GM21367 (cell line): ENCODE data around the gene KAZN.

Source experiments
- ATAC-seq: cut with Tn5 transposase; IDR thresholded peaks from one replicate; pipeline ENCODE4 v1.9.1; 2021; ENCODE audit not compliant: unreplicated experiment

Gene KAZN

DNA sequence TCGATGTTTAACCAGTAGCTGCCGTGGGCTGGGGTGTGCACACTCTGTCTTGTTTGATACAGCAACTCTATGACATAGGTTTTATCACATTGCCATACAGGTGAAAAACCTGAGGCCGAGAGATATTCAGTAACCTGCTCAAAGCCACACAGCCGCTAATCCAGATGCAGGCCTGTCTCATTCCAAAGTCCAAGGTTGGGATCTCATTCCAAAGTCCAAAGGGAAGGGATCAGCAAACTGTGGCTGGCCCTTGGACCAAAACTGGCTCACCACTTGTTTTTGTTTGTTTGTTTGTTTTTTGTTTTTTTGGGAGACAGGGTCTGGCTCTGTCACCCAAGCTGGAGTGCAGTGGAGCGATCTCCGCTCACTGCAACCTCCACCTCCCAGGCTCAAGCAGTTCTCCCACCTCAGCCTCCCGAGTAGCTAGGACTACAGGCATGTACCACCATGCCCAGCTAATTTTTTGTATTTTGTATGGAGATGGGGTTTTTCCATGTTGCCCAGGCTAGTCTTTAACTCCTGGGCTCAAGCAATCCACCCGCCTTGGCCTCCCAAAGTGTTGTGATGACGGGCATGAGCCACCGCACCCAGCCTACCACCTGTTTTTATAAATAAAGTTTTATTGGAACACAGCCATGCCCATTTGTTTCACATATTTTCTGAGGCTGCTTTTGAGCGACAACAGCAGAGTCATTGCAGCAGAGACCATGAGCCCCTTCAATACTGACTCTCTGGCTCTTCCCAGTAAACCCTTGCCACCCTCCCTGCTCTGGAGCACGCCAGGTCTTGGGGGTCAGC lies 391.6 kb downstream of the KAZN start:
- ATAC-seq: no peak

DNA sequence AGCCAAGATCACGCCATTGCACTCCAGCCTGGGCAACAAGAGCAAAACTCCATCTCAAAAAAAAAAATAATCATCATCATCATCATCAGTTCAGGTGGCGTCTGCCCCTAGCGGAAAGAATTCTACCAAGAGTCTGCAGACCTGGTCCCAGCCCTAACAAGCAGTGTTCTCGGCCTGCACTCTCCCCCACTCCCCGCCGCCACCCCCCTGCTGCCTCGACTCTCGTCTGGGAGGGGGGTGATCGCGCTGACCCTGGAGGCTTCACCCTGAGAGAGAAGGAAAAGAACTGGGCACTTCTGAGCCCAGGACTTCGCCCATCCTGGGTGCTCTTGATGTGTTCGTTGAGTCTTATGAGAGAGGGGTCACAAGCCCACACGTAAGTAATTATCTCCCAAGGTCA lies 394.9 kb downstream of the KAZN start:
- ATAC-seq: no peak

DNA sequence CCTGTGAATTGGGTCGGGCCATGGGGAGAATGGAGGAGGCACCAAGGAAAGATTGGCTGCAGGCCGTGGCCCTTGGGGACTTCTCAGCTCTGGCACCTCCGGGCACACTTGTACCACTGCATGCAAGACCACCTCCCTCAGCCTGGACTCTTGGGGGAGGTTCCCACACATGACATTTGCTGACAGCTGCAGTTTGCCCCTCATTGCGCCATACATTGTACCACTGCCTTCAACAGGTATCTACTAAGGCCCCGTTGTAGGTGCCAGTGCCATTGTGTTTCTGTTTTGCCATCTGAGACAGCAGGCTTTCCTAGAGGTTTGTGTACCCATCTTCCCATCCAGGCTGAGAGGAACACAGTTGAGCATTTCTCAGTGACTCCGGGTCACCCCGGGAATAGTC lies 395.7 kb downstream of the KAZN start:
- no peak for ATAC-seq

DNA sequence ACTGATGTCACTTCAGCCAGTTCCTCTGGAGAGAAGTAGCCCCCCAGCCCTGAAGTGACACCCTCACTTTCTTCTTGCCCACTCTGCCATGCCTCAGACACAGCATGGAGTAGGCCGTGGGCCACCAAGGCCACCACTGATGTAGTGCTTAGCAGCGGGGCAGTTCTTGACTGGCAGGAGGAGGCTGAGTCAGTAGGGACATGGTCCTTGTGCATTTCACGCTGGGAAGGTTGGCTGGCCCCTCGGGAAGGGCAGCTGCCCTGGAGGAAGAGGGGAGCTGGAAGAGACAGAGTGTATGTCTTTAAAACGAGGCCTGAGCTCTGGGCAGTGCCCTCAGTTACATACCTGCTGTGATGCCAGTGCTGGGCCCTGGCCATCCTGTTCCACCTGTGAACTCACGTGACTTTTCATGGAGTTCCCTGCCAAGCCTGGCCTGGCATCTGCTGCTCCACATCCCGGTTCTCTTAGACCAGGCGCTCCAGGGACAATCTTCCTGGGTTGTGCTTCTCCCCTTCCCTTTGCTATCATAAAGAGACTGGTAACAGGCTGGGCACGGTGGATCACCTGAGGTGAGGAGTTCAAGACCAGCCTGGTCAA lies 396.5 kb downstream of the KAZN start:
- ATAC-seq: no peak

DNA sequence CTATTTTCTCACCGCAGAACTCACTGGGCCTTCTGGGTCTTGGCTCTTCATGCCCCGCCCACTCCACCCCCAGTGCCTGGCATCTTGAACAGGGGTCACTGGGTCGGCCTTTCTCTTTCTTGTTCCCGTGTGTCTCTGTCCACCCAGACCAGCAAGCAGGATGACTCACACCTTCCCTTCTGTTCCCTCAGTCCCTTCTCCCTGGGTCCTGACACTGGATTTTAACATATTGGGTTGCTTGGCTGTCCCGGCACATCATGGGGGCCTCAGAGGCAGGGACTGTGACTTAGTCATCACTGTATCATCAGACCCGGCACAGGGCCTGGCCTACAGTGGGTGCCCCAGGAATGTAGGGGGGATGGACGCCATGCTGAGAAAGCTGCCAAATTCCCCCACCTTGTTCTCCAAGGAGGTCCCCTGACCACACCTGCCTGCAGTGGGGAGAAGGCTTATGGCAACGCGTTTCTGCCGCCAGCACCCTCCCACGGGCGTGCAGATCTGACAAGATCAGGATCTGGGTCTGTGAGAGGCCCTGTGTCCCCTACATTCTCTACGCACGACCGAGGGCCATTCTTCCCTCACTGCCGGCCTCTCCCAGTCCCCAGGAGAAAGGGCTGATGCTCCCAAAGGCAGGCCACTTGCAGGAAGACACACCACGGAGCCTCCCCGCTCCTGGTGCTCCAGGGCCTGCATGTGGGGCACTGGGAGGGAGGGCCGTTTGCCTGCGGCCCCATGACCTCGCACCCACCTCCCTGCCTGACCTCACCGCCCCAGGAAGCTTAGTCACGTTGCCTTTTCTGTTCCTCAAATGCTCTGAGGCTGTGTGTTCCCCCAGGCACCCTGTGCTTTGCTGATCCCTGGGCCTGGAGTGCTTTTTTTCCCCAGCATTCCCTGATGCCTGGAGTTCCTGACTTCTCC lies 397.9 kb downstream of the KAZN start:
- no peak for ATAC-seq

DNA sequence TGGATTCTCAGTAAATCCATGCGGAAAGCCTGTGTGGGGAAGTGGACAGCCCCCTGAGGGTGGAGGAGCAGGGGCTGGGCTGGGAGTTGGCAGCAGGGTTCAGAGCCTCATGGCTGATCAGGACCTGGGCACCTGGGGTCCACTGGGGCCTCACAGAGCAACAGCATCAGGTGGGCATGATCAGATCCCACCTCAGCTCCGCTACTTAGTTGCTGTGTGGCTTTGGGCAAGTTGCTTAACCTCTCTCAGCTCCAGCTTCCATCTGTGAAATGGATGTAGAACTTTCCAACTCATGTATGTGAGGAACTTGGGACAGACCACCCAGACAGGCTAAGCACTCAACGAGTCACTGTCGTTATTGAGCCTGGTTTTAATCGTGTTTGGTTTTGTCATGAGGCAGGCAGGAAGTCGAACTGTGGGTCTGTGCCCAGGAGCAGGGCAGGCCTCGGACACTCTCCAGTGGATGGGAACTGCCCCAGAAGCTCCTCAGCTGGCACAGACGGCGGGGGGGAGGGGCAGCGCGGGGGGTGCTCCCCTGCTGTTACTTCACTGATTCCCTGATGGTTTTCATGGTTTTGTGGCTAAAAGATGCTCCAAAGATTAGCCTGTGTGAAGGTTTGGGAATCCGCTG lies 399.3 kb downstream of the KAZN start:
- no peak for ATAC-seq

DNA sequence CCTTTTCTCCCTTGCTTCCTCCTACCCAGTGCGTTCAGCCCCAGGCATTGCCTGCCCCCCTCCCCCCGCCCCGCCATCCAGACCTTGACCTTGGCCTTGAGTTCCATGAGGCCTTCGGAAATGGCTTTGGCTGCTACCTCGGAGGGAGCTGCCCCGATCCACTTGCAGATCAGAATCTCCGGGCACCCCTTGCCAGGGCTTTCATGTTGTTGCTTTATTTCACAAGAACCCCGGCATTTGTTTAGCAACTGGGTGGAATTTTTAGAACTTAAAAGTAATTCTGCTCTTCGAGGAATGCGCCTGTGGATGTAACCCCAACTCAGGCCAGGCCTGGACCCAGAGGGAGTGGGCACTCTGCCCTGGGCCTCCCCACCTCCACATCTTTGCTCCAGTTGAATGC lies 401.0 kb downstream of the KAZN start:
- ATAC-seq: no peak

DNA sequence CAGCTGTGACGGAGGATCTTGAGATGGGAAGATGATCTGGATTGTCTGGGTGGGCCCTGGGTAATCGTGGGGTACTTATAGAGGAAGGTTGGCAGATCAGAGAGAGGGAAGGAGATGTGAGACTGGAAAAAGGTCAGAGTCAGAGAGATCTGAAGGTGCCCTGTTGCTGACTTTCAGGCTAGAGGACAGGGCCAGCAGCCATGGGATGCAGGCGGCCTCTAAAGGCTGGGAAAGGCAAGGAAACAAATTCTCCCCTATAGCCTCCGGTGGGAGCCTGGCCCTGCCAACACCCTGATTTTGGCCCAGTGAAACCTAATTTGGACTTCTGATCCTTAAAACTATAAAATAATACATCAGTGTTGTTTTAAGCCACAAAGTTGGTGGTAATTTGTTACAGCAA lies 401.5 kb downstream of the KAZN start:
- no peak for ATAC-seq

DNA sequence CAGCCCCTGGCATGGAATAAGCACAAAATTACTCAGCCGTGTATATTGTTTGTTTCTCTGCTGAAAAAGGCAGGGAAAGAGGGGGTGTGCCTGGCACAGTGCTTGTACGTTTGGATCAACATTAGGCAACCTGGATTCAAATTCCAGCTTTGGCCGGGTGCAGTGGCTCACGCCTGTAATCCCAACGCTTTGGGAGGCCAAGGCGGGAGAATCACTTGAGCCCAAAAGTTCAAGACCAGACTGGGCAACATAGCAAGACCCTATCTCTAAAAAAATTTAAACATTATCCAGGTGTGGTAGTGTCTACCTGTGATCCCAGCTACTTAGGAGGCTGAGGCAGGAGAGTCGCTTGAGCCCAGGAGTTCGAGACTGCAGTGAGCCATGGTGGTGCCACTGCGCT lies 402.2 kb downstream of the KAZN start:
- no peak for ATAC-seq

DNA sequence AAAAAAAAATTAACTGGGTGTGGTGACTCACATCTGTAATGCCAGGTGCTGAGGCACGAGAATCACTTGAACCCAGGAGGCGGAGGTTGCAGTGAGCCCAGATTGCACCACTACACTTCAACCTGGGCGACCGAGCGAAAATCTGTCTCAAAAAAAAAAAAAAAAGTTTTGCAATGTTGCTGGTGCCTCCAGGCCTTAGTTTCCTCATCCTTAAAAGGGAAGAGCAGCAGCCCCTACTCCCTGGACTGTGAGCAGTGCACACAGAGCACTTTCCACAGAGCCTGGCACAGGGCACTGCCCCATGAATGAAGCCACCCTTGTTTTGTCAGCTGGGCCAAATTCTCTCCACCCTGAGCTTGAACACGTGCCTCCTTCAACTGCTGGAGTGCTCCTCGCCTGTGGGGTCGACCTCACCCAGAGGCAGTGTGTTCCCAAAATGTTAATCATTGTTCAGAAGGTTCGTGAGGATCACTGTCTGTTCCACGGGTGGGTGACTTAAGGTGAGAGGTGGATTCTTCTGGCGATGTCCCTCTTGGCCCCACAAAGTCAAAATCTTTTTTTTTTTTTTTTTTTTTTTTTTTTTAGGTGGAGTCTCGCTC lies 402.9 kb downstream of the KAZN start:
- ATAC-seq: no peak

DNA sequence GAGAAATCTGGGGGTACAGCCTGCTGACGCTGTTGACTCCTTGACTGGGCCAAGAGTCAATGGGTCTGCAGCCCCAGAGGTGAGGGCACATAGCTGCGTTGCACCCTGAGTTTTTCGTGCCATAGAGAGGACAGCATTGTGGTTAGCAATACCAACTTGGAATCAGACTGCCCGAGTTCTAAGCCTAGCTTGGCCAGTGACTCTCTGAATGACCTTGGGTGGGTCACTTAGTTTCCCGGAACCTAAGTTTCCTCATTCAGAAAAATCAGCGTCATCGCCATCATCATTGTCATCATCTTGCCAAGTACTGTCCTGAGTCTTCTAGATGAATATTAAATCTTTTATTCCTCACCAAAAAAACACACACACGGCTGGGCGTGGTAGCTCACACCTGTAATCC lies 403.8 kb downstream of the KAZN start:
- ATAC-seq: no peak

DNA sequence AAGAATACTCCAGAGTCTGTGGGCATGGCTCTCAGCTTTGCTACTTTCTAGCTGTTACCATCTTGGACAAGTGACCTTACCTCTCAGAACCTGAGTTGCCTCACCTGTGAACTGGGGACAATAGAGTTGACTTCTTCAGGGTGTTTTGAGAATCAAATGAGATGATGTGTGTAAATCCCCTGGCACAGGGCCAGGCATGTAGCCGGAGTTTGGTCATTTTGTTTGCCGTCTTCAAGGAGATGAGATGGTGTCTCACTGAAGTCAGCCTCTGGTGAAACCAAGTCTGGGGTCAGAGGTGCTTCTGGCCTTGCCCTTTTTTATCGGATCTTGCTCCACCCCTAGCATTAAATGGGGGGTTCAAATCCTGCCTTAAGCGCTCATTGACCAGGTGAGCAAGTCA lies 405.9 kb downstream of the KAZN start:
- no peak for ATAC-seq

DNA sequence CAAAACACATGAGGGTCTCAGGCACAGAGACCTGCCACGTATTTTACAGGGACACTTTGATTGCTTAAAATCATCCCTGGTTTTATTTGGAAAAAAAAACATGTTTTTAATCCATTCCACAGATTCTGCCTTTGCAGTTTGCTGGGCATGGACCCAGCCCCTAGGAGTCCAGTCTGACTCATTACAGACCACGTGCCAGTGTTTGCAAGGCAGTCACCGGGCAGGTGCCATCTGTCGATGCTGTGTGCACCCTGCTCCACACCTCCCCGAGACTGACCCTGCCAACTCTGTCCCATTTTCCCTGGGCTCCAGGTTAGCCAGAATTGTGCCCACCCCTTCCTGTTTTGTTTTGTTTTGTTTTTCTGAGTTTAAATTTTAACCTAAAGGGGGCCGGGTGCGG lies 406.6 kb downstream of the KAZN start:
- ATAC-seq: no peak

DNA sequence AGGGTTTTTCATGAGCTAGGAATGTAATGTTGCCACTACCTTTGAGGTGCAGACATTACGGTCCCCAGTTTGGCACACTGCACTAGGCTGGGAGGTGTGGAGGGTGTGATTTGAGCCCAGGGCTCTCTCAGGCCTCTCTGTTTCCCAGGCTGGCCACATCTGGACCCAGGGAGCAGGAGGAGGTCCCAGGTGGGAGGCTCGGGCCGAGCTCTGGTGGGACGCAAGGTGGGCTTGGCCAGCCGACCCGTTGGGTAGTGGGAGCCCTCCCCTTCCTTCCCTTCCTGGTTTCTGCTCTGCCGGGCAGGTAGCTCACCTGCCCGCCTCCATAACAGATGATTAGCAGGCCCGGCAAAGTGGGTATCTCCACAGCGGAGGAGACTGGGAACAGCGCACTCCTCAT lies 408.9 kb downstream of the KAZN start:
- ATAC-seq: no peak

DNA sequence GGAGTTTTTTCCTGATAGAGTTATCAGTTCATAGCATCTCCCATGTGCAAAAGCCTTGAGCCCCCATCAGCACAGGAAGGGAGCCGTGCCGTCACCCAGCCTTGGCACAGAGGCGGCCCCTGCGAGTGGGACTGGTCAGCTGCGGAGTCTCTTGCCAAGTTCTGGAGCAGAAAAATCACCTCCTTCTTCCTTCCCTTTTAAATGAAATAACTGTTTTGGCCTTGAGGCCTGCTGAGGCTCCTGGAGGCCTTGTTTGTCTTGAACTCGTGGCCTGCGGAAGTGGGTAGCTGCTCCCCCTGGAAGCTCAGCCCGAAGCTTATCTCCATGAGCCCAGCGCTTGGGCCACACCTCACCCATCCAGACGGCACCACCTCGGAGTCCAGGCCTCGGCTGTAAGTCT lies 409.4 kb downstream of the KAZN start:
- ATAC-seq: no peak

DNA sequence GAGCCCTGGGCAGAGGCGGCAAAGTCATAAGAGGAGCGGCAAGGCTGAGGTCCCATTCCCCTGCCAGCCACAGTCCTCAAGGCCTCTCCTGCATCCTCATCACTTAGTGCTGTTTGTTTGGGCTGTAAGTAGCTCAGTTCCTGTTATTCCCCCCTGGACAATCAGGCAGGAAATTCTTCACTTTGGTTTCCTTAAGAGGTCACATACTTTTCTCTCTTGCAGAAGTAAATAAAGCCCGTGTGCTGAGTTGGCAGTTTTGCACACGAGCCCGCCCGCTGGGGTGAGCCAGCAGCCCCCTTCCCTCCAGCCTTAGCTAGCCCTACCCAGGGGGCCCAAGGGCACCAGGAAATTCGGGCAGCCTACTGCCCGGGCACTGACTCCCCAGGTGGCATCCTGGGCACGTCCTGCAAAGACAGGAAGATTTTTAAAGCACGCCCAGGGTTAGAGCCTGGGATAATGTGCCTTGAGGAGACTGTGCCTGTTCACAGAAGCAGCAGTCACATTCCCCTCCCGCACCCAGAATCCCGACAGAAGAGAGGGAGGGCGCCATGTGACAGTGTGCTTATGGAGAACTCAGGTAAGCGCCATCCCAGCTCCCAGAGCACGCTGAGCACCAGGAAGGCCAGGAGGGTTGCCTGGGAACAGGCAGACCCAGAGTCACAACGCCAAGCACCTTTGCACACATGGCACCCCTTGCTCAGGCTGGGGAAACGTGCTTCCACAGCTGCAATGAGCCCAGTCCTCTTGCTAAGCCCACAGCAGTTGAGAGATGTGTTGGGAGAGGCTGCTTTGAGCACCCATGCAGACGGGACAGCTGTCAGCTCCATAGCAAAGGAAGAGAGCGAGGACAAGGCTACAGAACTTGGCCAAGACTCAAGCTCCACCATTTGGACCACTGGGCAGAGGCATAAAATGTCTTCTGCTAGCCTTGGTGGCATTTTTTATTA lies 410.6 kb downstream of the KAZN start:
- no peak for ATAC-seq

DNA sequence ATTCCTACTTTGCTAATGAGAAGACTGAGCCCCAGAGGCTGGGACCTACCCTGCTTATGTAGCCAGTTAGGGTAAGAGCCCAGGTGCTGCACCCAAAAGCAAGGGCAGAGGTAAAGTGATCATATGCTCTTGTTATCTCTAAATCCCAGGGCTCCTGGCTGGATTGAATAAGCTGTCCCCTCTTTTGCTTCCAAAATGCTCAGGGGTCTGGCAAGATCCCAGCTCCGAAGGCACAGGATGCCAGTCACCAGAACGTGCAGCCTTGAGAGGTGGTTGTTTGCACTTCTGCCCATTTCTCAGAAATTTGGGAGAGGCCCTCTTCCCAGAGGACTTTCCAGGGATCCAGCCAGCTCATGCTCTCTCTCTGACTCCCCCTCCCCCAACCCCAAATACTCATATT lies 412.7 kb downstream of the KAZN start:
- ATAC-seq: no peak

DNA sequence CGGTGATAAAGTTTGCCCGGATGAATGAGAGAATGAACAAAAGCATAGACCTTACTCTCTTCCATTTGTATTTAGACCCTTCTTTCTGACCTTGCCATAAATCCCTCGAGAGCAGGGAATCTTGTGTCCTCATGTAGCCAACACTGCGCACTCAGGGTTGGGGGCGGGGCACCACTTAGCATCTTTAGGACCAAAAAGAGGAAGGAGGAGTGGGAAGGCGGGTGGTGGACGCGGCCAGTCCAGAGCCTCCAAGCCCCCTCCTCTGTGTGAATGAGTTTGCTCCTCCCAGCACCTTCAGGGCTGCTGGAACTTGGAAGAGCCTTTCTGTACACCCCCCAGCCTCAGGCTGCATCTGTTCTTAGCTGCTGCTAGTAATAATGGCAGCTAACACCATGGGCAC lies 413.2 kb downstream of the KAZN start:
- ATAC-seq: no peak

DNA sequence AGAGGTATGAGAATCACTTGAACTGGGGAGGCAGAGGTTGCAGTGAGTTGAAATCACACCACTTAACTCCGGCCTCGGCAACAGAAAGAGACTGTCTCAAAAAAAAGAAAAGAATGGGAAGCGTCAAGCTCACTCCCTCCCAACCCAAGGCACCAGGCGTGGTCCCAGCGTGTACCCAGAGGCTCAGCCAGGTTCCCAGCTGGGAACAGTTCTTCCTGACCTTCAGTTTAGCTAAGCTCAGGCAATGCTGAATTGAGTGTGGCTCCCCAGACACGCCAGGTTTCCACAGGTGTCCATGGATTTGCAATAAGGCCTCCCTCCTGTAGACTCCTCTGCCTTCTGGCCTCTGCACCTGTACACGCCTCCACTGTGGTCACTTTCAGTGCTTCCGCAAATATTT lies 414.3 kb downstream of the KAZN start:
- ATAC-seq: no peak

DNA sequence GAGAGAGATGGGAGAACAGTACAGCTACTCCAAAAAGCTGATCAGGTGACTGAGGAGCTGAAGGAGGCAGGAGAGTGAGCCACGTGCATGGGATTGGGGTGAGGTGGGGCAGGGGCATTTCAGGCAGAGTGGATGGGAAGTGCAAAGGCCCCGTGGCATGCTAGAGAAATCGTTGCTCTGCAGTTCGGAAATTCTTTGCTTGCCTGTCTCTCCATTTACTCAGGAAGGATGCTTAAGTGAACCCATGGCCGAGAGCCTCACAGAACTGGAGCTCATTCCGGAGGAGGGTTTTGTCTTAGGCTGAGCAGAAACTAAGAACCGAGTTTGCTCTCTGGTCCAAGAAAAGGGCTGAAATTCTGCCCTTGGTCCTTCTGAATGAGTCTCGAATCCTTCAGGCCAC lies 415.3 kb downstream of the KAZN start:
- no peak for ATAC-seq
